BLaER1 treated with 17β-estradiol and CSF1 and Interleukin-3, amounts not matched to agents 10 nM and 100 nM (cell line): ENCODE measurements around the gene PGAP6.
"Not testable (repeated sequence)": the region's sequence is repeated elsewhere in the genome, so short reads cannot be mapped to it uniquely, and the experiment has no call there.

Source experiments
- H3K27ac ChIP-seq, 11 experiments: shearing (Covaris generic); formaldehyde crosslinking; 2 replicates each; pipeline ENCODE4 v1.8.1; 2022
- H3K27me3 ChIP-seq, 11 experiments: shearing (Covaris generic); formaldehyde crosslinking; 2 replicates each; pipeline ENCODE4 v1.8.1; 2022
- H3K36me3 ChIP-seq, 11 experiments: shearing (Covaris generic); formaldehyde crosslinking; 2 replicates each; pipeline ENCODE4 v1.8.1; 2022
- H3K4me1 ChIP-seq, 10 experiments: shearing (Covaris generic); formaldehyde crosslinking; 2 replicates each; pipeline ENCODE4 v1.8.1; 2022
- H3K4me2 ChIP-seq, 11 experiments: shearing (Covaris generic); formaldehyde crosslinking; 2 replicates each; pipeline ENCODE4 v1.8.1; 2022
- H3K4me3 ChIP-seq, 10 experiments: shearing (Covaris generic); formaldehyde crosslinking; 2 replicates each; pipeline ENCODE4 v1.8.1; 2022
- H3K9ac ChIP-seq, 11 experiments: shearing (Covaris generic); formaldehyde crosslinking; 2 replicates each; pipeline ENCODE4 v1.8.1; 2022
- H3K9me3 ChIP-seq, 11 experiments: shearing (Covaris generic); formaldehyde crosslinking; replicated peaks in 1 of 11; 2 replicates each; pipeline ENCODE4 v1.8.1; 2022
- H4K20me1 ChIP-seq, 11 experiments: shearing (Covaris generic); formaldehyde crosslinking; 2 replicates each; pipeline ENCODE4 v1.8.1; 2022
- Cebpa-rat ChIP-seq, 11 experiments: shearing (Covaris generic); IDR thresholded peaks; 2 replicates each; pipeline ENCODE4 v1.8.1; 2022

The PGAP6 gene

GRCh38 chr16:424623-425081 is 42.9 kb upstream of the PGAP6 start:
- Histone ChIP-seq H3K27ac (peak overlapping the region in 8 of 11 experiments; percentile 74 to 92 (median 90); a peak in 11 of 22 replicates), H3K27me3 (peaks cover 15 to 25% (median 21%) of the 10 kb centered on the region in 11 experiments), H3K9me3 (no peaks in the 10 kb centered on the region), H3K4me3 (peak overlapping the region; percentile 83 to 98 (median 96)), H3K4me2 (peak overlapping the region; percentile 94 to 99 (median 98)), H3K36me3 (peaks cover 0 to 20% (median 8%) of the 10 kb centered on the region in 11 experiments; a peak in 10 of 22 replicates), H4K20me1 (peaks cover 18 to 44% (median 37%) of the 10 kb centered on the region in 11 experiments; a peak in 21 of 22 replicates), H3K9ac (peak overlapping the region; percentile 81 to 96 (median 91); a peak in 21 of 22 replicates), H3K4me1 (peaks cover 32 to 44% (median 37%) of the 10 kb centered on the region in 10 experiments)
- TF ChIP-seq Cebpa-rat (IDR thresholded peaks at IDR 0.05), result no peak

GRCh38 chr16:424033-424622 is 42.4 kb upstream of the PGAP6 start:
- no peak overlapping the region for H3K27ac ChIP-seq
- H3K4me1 ChIP-seq, result peaks cover 32 to 41% (median 36%) of the 10 kb centered on the region in 10 experiments
- H3K36me3 ChIP-seq, result peaks cover 0 to 15% (median 4%) of the 10 kb centered on the region in 11 experiments; a peak in 8 of 22 replicates
- H3K4me3 ChIP-seq, result peak overlapping the region in 8 of 10 experiments; percentile 88 to 97 (median 96); a peak in 15 of 20 replicates
- H4K20me1 ChIP-seq, result peaks cover 18 to 40% (median 33%) of the 10 kb centered on the region in 11 experiments; a peak in 21 of 22 replicates
- H3K9me3 ChIP-seq, result no peaks in the 10 kb centered on the region
- TF ChIP-seq Cebpa-rat (IDR thresholded peaks at IDR 0.05), result no peak
- peaks cover 15 to 25% (median 21%) of the 10 kb centered on the region in 11 experiments for H3K27me3 ChIP-seq
- peak overlapping the region in 4 of 11 experiments; percentile 81 to 96 (median 94); a peak in 6 of 22 replicates for H3K9ac ChIP-seq
- H3K4me2 ChIP-seq, result peak overlapping the region; percentile 94 to 99 (median 98)

GRCh38 chr16:422179-422578 is 40.4 kb upstream of the PGAP6 start:
- H3K27me3 ChIP-seq, result peaks cover 15 to 25% (median 21%) of the 10 kb centered on the region in 11 experiments
- H3K9ac ChIP-seq, H3K36me3 ChIP-seq, H3K27ac ChIP-seq, H3K4me2 ChIP-seq, H3K9me3 ChIP-seq, H3K4me3 ChIP-seq: not testable (repeated sequence)
- peaks cover under 1 to 21% (median 13%) of the 10 kb centered on the region in 11 experiments; a peak in 20 of 22 replicates for H4K20me1 ChIP-seq
- peaks cover 12 to 22% (median 17%) of the 10 kb centered on the region in 10 experiments for H3K4me1 ChIP-seq

- not testable (repeated sequence) for H3K27ac ChIP-seq, H4K20me1 ChIP-seq, H3K9ac ChIP-seq, H3K27me3 ChIP-seq, H3K36me3 ChIP-seq, H3K9me3 ChIP-seq, H3K4me2 ChIP-seq, H3K4me3 ChIP-seq
- peaks cover under 1 to 28% (median 21%) of the 10 kb centered on the region in 10 experiments; a peak in 18 of 20 replicates for H3K4me1 ChIP-seq
These were observed 33.4 kb upstream of the PGAP6 start for GRCh38 chr16:415170-415498.

- TF ChIP-seq Cebpa-rat (IDR thresholded peaks at IDR 0.05), result no peak
- Histone ChIP-seq H3K36me3 (peaks cover 0 to 5% (median 0%) of the 10 kb centered on the region in 11 experiments; a peak in 2 of 22 replicates), H3K4me1 (peaks cover 6 to 34% (median 27%) of the 10 kb centered on the region in 10 experiments), H3K4me3 (no peak overlapping the region), H3K27ac (no peak overlapping the region), H4K20me1 (no peaks in the 10 kb centered on the region), H3K9me3 (no peaks in the 10 kb centered on the region), H3K27me3 (peaks cover 0 to 3% (median 0%) of the 10 kb centered on the region in 11 experiments; a peak in 1 of 22 replicates), H3K4me2 (no peak overlapping the region), H3K9ac (no peak overlapping the region)
These were observed 32.8 kb upstream of the PGAP6 start for GRCh38 chr16:414395-415169.

- Histone ChIP-seq H4K20me1 (no peaks in the 10 kb centered on the region), H3K4me3 (no peak overlapping the region), H3K9me3 (no peaks in the 10 kb centered on the region), H3K4me1 (peaks cover 11 to 47% (median 37%) of the 10 kb centered on the region in 10 experiments), H3K36me3 (peaks cover 0 to 9% (median 0%) of the 10 kb centered on the region in 11 experiments; a peak in 4 of 22 replicates), H3K9ac (peak overlapping the region in 3 of 11 experiments; percentile 62 to 65 (median 65); a peak in 6 of 22 replicates), H3K27me3 (peaks cover 0 to 3% (median 0%) of the 10 kb centered on the region in 11 experiments; a peak in 1 of 22 replicates), H3K4me2 (peak overlapping the region in 10 of 11 experiments; percentile 3 to 88 (median 68); a peak in 19 of 22 replicates), H3K27ac (peak overlapping the region in 2 of 11 experiments; percentile 73 to 74; a peak in 3 of 22 replicates)
- no peak for TF ChIP-seq Cebpa-rat (IDR thresholded peaks at IDR 0.05)
These were observed 29.9 kb upstream of the PGAP6 start for GRCh38 chr16:411576-412265.

- Histone ChIP-seq H4K20me1 (no peaks in the 10 kb centered on the region), H3K4me2 (peak overlapping the region in 10 of 11 experiments; percentile 33 to 88 (median 68); a peak in 18 of 22 replicates), H3K9ac (peak overlapping the region in 8 of 11 experiments; percentile 23 to 65 (median 48); a peak in 11 of 22 replicates), H3K27me3 (peaks cover 0 to 3% (median 0%) of the 10 kb centered on the region in 11 experiments; a peak in 1 of 22 replicates), H3K9me3 (no peaks in the 10 kb centered on the region), H3K36me3 (peaks cover 0 to 9% (median 0%) of the 10 kb centered on the region in 11 experiments; a peak in 4 of 22 replicates), H3K4me1 (peaks cover 11 to 54% (median 46%) of the 10 kb centered on the region in 10 experiments), H3K4me3 (no peak overlapping the region), H3K27ac (peak overlapping the region in 8 of 11 experiments; percentile 32 to 74 (median 59); a peak in 15 of 22 replicates)
- no peak for TF ChIP-seq Cebpa-rat (IDR thresholded peaks at IDR 0.05)
These were observed 28.9 kb upstream of the PGAP6 start for GRCh38 chr16:410516-411178.

- Histone ChIP-seq H4K20me1 (no peaks in the 10 kb centered on the region), H3K4me2 (no peak overlapping the region), H3K9me3 (no peaks in the 10 kb centered on the region), H3K4me3 (no peak overlapping the region), H3K4me1 (peaks cover 17 to 68% (median 61%) of the 10 kb centered on the region in 10 experiments), H3K9ac (no peak overlapping the region), H3K36me3 (peaks cover 0 to 9% (median 0%) of the 10 kb centered on the region in 11 experiments; a peak in 4 of 22 replicates), H3K27me3 (peaks cover 0 to 3% (median 0%) of the 10 kb centered on the region in 11 experiments; a peak in 1 of 22 replicates), H3K27ac (no peak overlapping the region)
- no peak for TF ChIP-seq Cebpa-rat (IDR thresholded peaks at IDR 0.05)
These were observed 25.5 kb upstream of the PGAP6 start for GRCh38 chr16:407253-407652.
